RWPE2 (cell line): Measurements from ENCODE around the gene UTP11.

Experiments used
- ATAC-seq: fragments of 200-7000 bp; cut with Tn5 transposase; 3 replicates; pipeline ENCODE4 v1.9.1; 2021; ENCODE audit warnings: low read depth
- DNase-seq: peaks from one replicate; pipeline ENCODE4 v3.0.0-alpha.2; 2020; ENCODE audit warnings: low spot score
- H3K27ac ChIP-seq: fragments of 450-650 bp; 2 replicates; pipeline ENCODE4 v1.5.1; 2017; ENCODE audit warnings: mild to moderate bottlenecking; ENCODE audit not compliant: poor library complexity, severe bottlenecking
- H3K27me3 ChIP-seq: fragments of 250-450 bp; sonication (Bioruptor Pico); 2 replicates; pipeline ENCODE4 v1.5.1; 2021; ENCODE audit warnings: mild to moderate bottlenecking, moderate library complexity; ENCODE audit not compliant: insufficient read depth, poor library complexity, severe bottlenecking
- H3K36me3 ChIP-seq: fragments of 250-450 bp; sonication (Bioruptor Pico); 2 replicates; pipeline ENCODE4 v1.5.1; 2020; ENCODE audit warnings: low read depth, mild to moderate bottlenecking, moderate library complexity
- H3K4me1 ChIP-seq: fragments of 250-450 bp; sonication (Bioruptor Pico); 2 replicates; pipeline ENCODE4 v1.5.1; 2021; ENCODE audit warnings: mild to moderate bottlenecking, moderate library complexity; ENCODE audit not compliant: insufficient read depth, poor library complexity, severe bottlenecking
- H3K4me3 ChIP-seq: fragments of 250-450 bp; sonication (Bioruptor Pico); 2 replicates; pipeline ENCODE4 v1.5.1; 2021; ENCODE audit warnings: mild to moderate bottlenecking, moderate library complexity; ENCODE audit not compliant: severe bottlenecking
- H3K9me3 ChIP-seq: fragments of 250-450 bp; sonication (Bioruptor Pico); 2 replicates; pipeline ENCODE4 v1.5.1; 2021; ENCODE audit warnings: mild to moderate bottlenecking, moderate library complexity; ENCODE audit not compliant: severe bottlenecking
- CTCF ChIP-seq: fragments of 450-650 bp; IDR thresholded peaks from one replicate; pipeline ENCODE4 v1.5.1; 2017; ENCODE audit warnings: mild to moderate bottlenecking, moderate library complexity; ENCODE audit not compliant: poor library complexity, severe bottlenecking

UTP11 gene

GRCh38 chr1:37994886-37995566 lies 17.5 kb upstream of the UTP11 start:
- no peaks in the 10 kb centered on the region for H3K27me3 ChIP-seq
- peak overlapping the region; percentile 69 for H3K27ac ChIP-seq
- no peaks in the 10 kb centered on the region for H3K9me3 ChIP-seq
- H3K36me3 ChIP-seq, result peaks cover 12% of the 10 kb centered on the region
- no peak for DNase-seq
- peak overlapping the region; percentile 42 for H3K4me3 ChIP-seq
- no peak for TF ChIP-seq CTCF
- H3K4me1 ChIP-seq, result peaks cover 13% of the 10 kb centered on the region
- ATAC-seq, result no peak

- DNase-seq (no peak), ATAC-seq (peak; percentile 54)
- TF ChIP-seq CTCF, result no peak
- H3K4me3 ChIP-seq, result peak overlapping the region; percentile 42
- peaks cover 12% of the 10 kb centered on the region for H3K36me3 ChIP-seq
- H3K27ac ChIP-seq, result peak overlapping the region; percentile 69
- peaks cover 21% of the 10 kb centered on the region for H3K4me1 ChIP-seq
- no peaks in the 10 kb centered on the region for H3K9me3 ChIP-seq
- no peaks in the 10 kb centered on the region for H3K27me3 ChIP-seq
These were observed 16.7 kb upstream of the UTP11 start for GRCh38 chr1:37995751-37996345.

GRCh38 chr1:37997256-37998088 lies 15.1 kb upstream of the UTP11 start:
- H3K36me3 ChIP-seq, result peaks cover 12% of the 10 kb centered on the region
- H3K4me1 ChIP-seq, result peaks cover 30% of the 10 kb centered on the region

GRCh38 chr1:37998089-37998808 lies 14.3 kb upstream of the UTP11 start:
- DNase-seq, result no peak
- Histone ChIP-seq H3K36me3 (peaks cover 17% of the 10 kb centered on the region), H3K27me3 (no peaks in the 10 kb centered on the region), H3K4me3 (no peak overlapping the region), H3K9me3 (no peaks in the 10 kb centered on the region), H3K27ac (peak overlapping the region; percentile 91), H3K4me1 (peaks cover 30% of the 10 kb centered on the region)
- TF ChIP-seq CTCF, result no peak
- no peak for ATAC-seq

More at GRCh38 chr1:37997256-37998088, 15.1 kb upstream of the UTP11 start:
- H3K27ac ChIP-seq, result peak overlapping the region; percentile 69
- no peak overlapping the region for H3K4me3 ChIP-seq
- H3K9me3 ChIP-seq, result no peaks in the 10 kb centered on the region
- TF ChIP-seq CTCF, result no peak
- DNase-seq (no peak), ATAC-seq (no peak)
- no peaks in the 10 kb centered on the region for H3K27me3 ChIP-seq
